Measurements from ENCODE around the gene PTPRT. TPM values are rescaled to one million over a fixed set of nuclear protein-coding genes. Genes with fewer than 3 reads are reported as not detected.

PTPRT gene
- total RNA-seq, 2 experiments from 2014 or later, result not detected

GRCh38 chr20:42735539-42735938, 454.2 kb downstream of the PTPRT start:
- H3K36me3 Mint-ChIP-seq (ENCODE audit: low read depth), result no peaks in the 10 kb centered on the region
- H3K27me3 Mint-ChIP-seq (ENCODE audit: low read depth), result peaks cover 2% of the 10 kb centered on the region
- no peaks in the 10 kb centered on the region for H3K9me3 Mint-ChIP-seq
- intact Hi-C loops (cut with micrococcal nuclease), result no loop called here
- H3K4me3 Mint-ChIP-seq, result no peak overlapping the region
- H3K4me1 Mint-ChIP-seq (ENCODE audit: low read depth), result no peaks in the 10 kb centered on the region
- no peak for DNase-seq
- no peak overlapping the region for H3K27ac Mint-ChIP-seq
- CTCF ChIA-PET, result no interaction called here

DNA sequence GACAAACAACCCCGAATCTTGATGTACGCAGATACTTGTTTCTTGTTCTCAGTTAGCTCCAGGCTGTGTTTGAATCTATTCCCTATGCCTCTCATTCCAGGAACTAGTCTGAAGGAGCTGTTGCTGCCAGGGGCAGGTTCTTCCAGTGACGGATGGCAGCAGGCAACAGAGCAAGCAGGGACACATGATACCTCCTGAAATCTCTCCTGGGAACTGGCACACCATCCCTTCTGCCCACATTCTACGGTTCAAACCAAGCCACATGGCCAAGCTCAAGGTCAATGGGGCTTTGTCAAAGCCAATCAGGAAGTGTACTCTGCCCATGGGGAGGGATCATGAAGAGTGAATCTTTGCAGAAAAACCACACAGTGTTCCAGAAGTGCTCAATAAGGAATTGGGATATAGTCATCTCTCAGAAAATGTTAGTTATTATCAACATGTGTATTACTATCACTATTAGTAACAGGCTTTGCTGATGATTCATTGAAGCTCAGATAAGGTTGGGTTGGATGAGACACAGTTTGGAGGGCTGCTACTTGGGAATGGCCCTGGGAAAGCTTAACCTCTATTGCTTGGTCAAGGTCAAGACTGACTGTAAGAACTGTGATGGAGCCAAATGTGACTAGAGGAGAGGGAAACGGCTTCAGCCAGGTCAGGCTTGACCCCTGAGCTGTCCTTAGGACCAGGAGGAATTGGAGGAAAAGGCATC, 454.9 kb downstream of the PTPRT start:
- H3K27ac Mint-ChIP-seq, result no peak overlapping the region
- H3K27me3 Mint-ChIP-seq (ENCODE audit: low read depth), result peaks cover 2% of the 10 kb centered on the region

GRCh38 chr20:42721923-42722322, 467.8 kb downstream of the PTPRT start:
- DNase-seq, result no peak
- CTCF ChIA-PET, result no interaction called here
- intact Hi-C loops (cut with micrococcal nuclease), result no loop called here
- H3K27ac Mint-ChIP-seq, result no peak overlapping the region
- no peaks in the 10 kb centered on the region for H3K27me3 Mint-ChIP-seq (ENCODE audit: low read depth)
- H3K9me3 Mint-ChIP-seq, result peaks cover 5% of the 10 kb centered on the region
- no peak overlapping the region for H3K4me3 Mint-ChIP-seq
- no peaks in the 10 kb centered on the region for H3K36me3 Mint-ChIP-seq (ENCODE audit: low read depth)
- H3K4me1 Mint-ChIP-seq (ENCODE audit: low read depth), result no peaks in the 10 kb centered on the region

More for the DNA sequence above, 454.9 kb downstream of the PTPRT start:
- no peaks in the 10 kb centered on the region for H3K36me3 Mint-ChIP-seq (ENCODE audit: low read depth)
- no peaks in the 10 kb centered on the region for H3K9me3 Mint-ChIP-seq
- CTCF ChIA-PET, result no interaction called here
- intact Hi-C loops (cut with micrococcal nuclease), result no loop called here
- no peak overlapping the region for H3K4me3 Mint-ChIP-seq
- no peaks in the 10 kb centered on the region for H3K4me1 Mint-ChIP-seq (ENCODE audit: low read depth)
- DNase-seq, result no peak

DNA sequence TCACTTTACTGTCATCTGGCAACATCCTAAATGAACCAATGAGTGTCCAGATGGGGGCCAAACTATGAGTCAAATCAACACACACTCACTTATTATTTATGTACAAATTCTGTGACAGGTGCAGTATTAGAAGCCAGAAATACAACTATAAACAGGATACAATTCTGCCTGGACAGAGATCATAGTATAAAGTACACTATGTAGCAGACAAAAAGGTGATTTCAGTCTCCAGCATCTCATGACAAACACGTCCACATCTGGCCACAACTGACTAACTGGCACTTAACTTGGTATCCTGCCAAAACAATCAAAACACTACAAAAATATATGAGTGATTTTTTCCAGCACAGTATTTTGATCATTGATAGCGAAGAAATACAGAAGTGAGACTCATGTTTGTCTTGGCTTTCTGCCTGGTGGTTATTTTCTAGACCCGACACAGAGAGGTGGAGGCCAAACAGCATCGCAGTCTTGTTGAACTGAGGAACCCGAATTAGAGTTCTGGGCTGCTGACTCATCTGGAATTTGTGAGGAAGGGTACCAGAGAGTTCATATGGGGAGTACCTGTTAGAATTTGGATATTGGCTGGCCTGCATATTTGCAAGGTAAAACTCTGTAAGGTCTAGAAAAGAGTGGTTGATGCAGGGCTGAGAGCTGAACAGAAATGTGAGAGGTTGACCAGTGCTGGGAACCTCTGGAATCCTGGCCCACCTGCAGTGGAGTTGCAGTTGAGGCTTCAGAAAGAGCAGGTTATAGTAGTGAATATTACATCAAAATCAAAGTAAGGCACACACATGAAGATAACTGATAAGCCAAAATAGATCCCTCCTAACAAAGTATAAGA, 475.2 kb downstream of the PTPRT start:
- H3K27ac Mint-ChIP-seq, result no peak overlapping the region
- CTCF ChIA-PET, result no interaction called here
- H3K9me3 Mint-ChIP-seq, result peaks cover 6% of the 10 kb centered on the region
- H3K27me3 Mint-ChIP-seq (ENCODE audit: low read depth), result no peaks in the 10 kb centered on the region
- no peak for DNase-seq
- no peaks in the 10 kb centered on the region for H3K4me1 Mint-ChIP-seq (ENCODE audit: low read depth)
- H3K4me3 Mint-ChIP-seq, result no peak overlapping the region
- intact Hi-C loops (cut with micrococcal nuclease), result no loop called here
- no peaks in the 10 kb centered on the region for H3K36me3 Mint-ChIP-seq (ENCODE audit: low read depth)

- H3K4me3 Mint-ChIP-seq, result no peak overlapping the region
- intact Hi-C loops (cut with micrococcal nuclease), result no loop called here
- no peak overlapping the region for H3K27ac Mint-ChIP-seq
- DNase-seq, result no peak
- H3K27me3 Mint-ChIP-seq (ENCODE audit: low read depth), result no peaks in the 10 kb centered on the region
- no peaks in the 10 kb centered on the region for H3K36me3 Mint-ChIP-seq (ENCODE audit: low read depth)
- peaks cover 10% of the 10 kb centered on the region for H3K9me3 Mint-ChIP-seq
- CTCF ChIA-PET, result no interaction called here
- H3K4me1 Mint-ChIP-seq (ENCODE audit: low read depth), result no peaks in the 10 kb centered on the region
These were observed 481.4 kb downstream of the PTPRT start for GRCh38 chr20:42708266-42708665.

GRCh38 chr20:42706759-42707158, 482.9 kb downstream of the PTPRT start:
- no peaks in the 10 kb centered on the region for H3K36me3 Mint-ChIP-seq (ENCODE audit: low read depth)
- CTCF ChIA-PET, result no interaction called here
- H3K4me1 Mint-ChIP-seq (ENCODE audit: low read depth), result no peaks in the 10 kb centered on the region
- H3K27ac Mint-ChIP-seq, result no peak overlapping the region
- DNase-seq, result no peak
- intact Hi-C loops (cut with micrococcal nuclease), result no loop called here
- H3K27me3 Mint-ChIP-seq (ENCODE audit: low read depth), result no peaks in the 10 kb centered on the region
- H3K9me3 Mint-ChIP-seq, result peaks cover 13% of the 10 kb centered on the region
- H3K4me3 Mint-ChIP-seq, result no peak overlapping the region

DNA sequence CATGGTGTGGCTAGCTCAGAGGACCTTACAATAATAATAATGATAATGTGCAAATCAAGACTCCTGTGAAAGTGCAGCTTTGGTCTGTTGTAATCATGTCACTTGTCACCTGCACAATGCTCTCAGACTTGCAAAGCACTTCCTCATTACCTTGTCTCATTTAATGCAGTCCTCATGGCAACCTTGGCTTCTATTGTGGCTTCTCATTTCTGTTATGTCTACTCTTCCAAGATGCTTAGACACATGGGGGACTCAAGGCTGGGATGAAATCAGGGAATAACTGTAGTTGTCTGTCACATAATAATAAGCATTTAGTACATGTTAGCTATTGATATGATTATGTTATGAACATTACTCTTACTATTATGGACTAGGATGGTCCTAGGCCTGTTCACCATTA, 484.2 kb downstream of the PTPRT start:
- Mint-ChIP-seq H3K27me3 (ENCODE audit: low read depth) (no peaks in the 10 kb centered on the region), H3K36me3 (ENCODE audit: low read depth) (no peaks in the 10 kb centered on the region), H3K9me3 (peaks cover 13% of the 10 kb centered on the region), H3K4me3 (no peak overlapping the region), H3K4me1 (ENCODE audit: low read depth) (no peaks in the 10 kb centered on the region), H3K27ac (no peak overlapping the region)
- CTCF ChIA-PET, result no interaction called here
- DNase-seq, result no peak
- intact Hi-C loops (cut with micrococcal nuclease), result no loop called here

DNA sequence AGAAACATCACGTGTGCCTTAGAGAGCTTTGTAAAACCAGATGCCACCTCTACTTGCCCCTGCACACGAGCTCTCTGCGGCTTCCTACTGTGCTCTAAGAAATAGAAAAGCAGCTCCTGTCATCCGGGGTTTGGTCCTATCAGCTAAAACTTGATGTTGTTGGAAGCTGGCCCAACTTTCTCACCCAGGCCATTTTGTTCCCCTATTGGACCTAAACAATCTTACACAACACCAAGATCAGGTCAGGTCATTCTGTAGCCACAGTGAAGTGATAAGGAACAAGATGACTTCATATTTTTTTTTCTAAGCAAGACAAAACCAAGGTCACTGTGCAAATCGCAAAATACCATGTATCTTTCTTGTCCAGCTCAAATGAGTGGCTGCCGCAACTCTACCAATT, 486.0 kb downstream of the PTPRT start:
- peaks cover 6% of the 10 kb centered on the region for H3K9me3 Mint-ChIP-seq
- DNase-seq, result no peak
- no peaks in the 10 kb centered on the region for H3K36me3 Mint-ChIP-seq (ENCODE audit: low read depth)
- no peaks in the 10 kb centered on the region for H3K27me3 Mint-ChIP-seq (ENCODE audit: low read depth)
- CTCF ChIA-PET, result interaction anchor here (0.6 kb wide), 1 partner anchor 82 kb away, joined by 4 read pairs; no protein-coding TSS in a partner anchor
- no peak overlapping the region for H3K4me3 Mint-ChIP-seq
- H3K27ac Mint-ChIP-seq, result no peak overlapping the region
- intact Hi-C loops (cut with micrococcal nuclease), result no loop called here
- no peaks in the 10 kb centered on the region for H3K4me1 Mint-ChIP-seq (ENCODE audit: low read depth)

- H3K4me3 Mint-ChIP-seq, result no peak overlapping the region
- DNase-seq, result no peak
- H3K36me3 Mint-ChIP-seq (ENCODE audit: low read depth), result no peaks in the 10 kb centered on the region
- no peak overlapping the region for H3K27ac Mint-ChIP-seq
- no peaks in the 10 kb centered on the region for H3K4me1 Mint-ChIP-seq (ENCODE audit: low read depth)
- H3K9me3 Mint-ChIP-seq, result peaks cover 8% of the 10 kb centered on the region
- CTCF ChIA-PET, result no interaction called here
- no peaks in the 10 kb centered on the region for H3K27me3 Mint-ChIP-seq (ENCODE audit: low read depth)
- intact Hi-C loops (cut with micrococcal nuclease), result no loop called here
These were observed 487.8 kb downstream of the PTPRT start for GRCh38 chr20:42701948-42702347.

GRCh38 chr20:42700372-42700771, 489.3 kb downstream of the PTPRT start:
- no peak for DNase-seq
- intact Hi-C loops (cut with micrococcal nuclease), result no loop called here
- no peaks in the 10 kb centered on the region for H3K4me1 Mint-ChIP-seq (ENCODE audit: low read depth)
- no peak overlapping the region for H3K4me3 Mint-ChIP-seq
- no peaks in the 10 kb centered on the region for H3K27me3 Mint-ChIP-seq (ENCODE audit: low read depth)
- no peaks in the 10 kb centered on the region for H3K36me3 Mint-ChIP-seq (ENCODE audit: low read depth)
- H3K9me3 Mint-ChIP-seq, result peaks cover 6% of the 10 kb centered on the region
- CTCF ChIA-PET, result no interaction called here
- H3K27ac Mint-ChIP-seq, result no peak overlapping the region

- Mint-ChIP-seq H3K27me3 (ENCODE audit: low read depth) (no peaks in the 10 kb centered on the region), H3K36me3 (ENCODE audit: low read depth) (no peaks in the 10 kb centered on the region), H3K27ac (no peak overlapping the region), H3K4me1 (ENCODE audit: low read depth) (no peaks in the 10 kb centered on the region), H3K9me3 (peaks cover 3% of the 10 kb centered on the region), H3K4me3 (no peak overlapping the region)
- DNase-seq, result no peak
- CTCF ChIA-PET, result interaction anchor here (1.0 kb wide), 1 partner anchor 30 kb away, joined by 3 read pairs; no protein-coding TSS in a partner anchor
- intact Hi-C loops (cut with micrococcal nuclease), result no loop called here
These were observed 491.7 kb downstream of the PTPRT start for GRCh38 chr20:42697962-42698361.

DNA sequence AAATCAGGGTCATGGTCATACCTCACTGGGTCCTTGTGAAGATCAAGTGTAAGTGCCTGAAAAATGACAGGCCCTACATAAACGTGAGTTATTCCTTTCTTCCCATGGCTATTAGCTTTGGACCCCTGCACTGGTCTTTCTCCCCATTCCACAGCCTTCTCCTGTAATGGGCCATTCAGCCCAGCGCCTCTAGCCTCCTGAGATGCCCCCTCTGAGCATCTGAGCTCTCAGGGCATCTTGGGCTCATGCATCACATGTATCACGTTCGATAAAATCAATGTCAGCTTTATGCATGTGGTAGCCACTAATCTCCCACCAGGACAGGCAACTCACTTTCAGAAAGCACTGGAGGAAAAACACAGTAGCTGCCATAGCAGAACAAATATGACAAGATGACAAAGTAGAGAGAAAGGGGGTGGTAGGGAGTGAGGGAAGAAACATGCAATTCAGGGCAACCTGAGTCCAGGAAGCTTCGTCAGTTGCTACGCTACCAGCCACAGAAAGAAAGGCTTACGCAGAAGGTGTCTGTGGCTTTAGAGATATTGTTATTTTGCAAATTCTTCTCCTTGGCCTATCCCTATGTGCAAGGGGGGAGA, 498.8 kb downstream of the PTPRT start:
- DNase-seq, result no peak
- CTCF ChIA-PET, result no interaction called here
- no peak overlapping the region for H3K4me3 Mint-ChIP-seq
- no peaks in the 10 kb centered on the region for H3K4me1 Mint-ChIP-seq (ENCODE audit: low read depth)
- H3K36me3 Mint-ChIP-seq (ENCODE audit: low read depth), result no peaks in the 10 kb centered on the region
- intact Hi-C loops (cut with micrococcal nuclease), result no loop called here
- H3K27me3 Mint-ChIP-seq (ENCODE audit: low read depth), result no peaks in the 10 kb centered on the region
- no peak overlapping the region for H3K27ac Mint-ChIP-seq
- peaks cover 3% of the 10 kb centered on the region for H3K9me3 Mint-ChIP-seq

DNA sequence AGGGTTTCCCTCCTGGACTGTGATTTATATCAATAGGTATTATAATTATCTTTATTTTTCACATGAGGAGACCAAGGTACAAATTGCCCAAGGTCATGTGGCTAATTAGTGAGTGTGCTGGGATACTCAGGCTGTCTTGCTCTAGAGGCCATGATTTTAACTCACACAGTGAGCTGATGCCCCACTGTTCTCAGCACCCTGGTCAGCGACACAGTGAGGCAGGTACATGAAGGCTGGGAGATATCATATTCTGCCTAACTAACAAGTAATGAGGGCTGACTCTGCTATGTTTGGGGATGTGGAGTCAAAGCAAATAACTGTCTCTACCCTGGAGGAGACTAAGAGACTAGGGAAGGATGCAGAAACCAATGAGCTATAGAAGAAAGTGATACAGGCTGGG, 501.1 kb downstream of the PTPRT start:
- CTCF ChIA-PET, result no interaction called here
- intact Hi-C loops (cut with micrococcal nuclease), result no loop called here
- no peaks in the 10 kb centered on the region for H3K36me3 Mint-ChIP-seq (ENCODE audit: low read depth)
- H3K9me3 Mint-ChIP-seq, result peaks cover 3% of the 10 kb centered on the region
- no peak overlapping the region for H3K27ac Mint-ChIP-seq
- H3K4me3 Mint-ChIP-seq, result no peak overlapping the region
- peak; percentile 10 for DNase-seq
- H3K4me1 Mint-ChIP-seq (ENCODE audit: low read depth), result no peaks in the 10 kb centered on the region
- H3K27me3 Mint-ChIP-seq (ENCODE audit: low read depth), result no peaks in the 10 kb centered on the region
